Naive thymus-derived CD4-positive, alpha-beta T cell (primary cell): Measurements from ENCODE around the gene PKD1L1. TPM values are rescaled to one million over a fixed set of nuclear protein-coding genes. Genes with fewer than 3 reads are reported as not detected.
A peak's percentile ranks its signal among the peaks of the same experiment; 100 is the strongest.
"Not testable (repeated sequence)": the region's sequence is repeated elsewhere in the genome, so short reads cannot be mapped to it uniquely, and the experiment has no call there.

ENCODE experiments used
- ATAC-seq: fragments of 150-1000 bp; cut with Tn5 transposase; 2 replicates; pipeline ENCODE4 v1.10.0; 2021; ENCODE audit warnings: mild to moderate bottlenecking, moderate library complexity
- CTCF ChIA-PET: fragments of 350-600 bp; sonication (Branson Sonifier 250); formaldehyde crosslinking; loops from one replicate; lab custom pipeline; 2021; ENCODE audit warnings: antibody characterized with exemption; lab: Charles Lee
- POLR2A ChIA-PET: fragments of 350-600 bp; sonication (Branson Sonifier 250); formaldehyde crosslinking; loops from one replicate; lab custom pipeline; 2021; ENCODE audit warnings: antibody characterized with exemption, inconsistent platforms; lab: Charles Lee
- DNase-seq, 9 donors: peaks; one replicate each; pipeline versions ENCODE4 v3.0.0 to v3.0.0-alpha.2; 2020 to 2022; ENCODE audit warnings: mixed read lengths in 1 of 9
- H3K27ac ChIP-seq: one replicate; pipeline ENCODE4 v1.7.0; 2013; ENCODE audit warnings: mild to moderate bottlenecking, low read depth, low read length, moderate library complexity
- H3K27me3 ChIP-seq, 2 donors: one replicate each; pipeline ENCODE4 v1.7.0; 2013; ENCODE audit warnings: low read length in 2 of 2, mild to moderate bottlenecking in 2 of 2, moderate library complexity in 2 of 2; ENCODE audit not compliant: control insufficient read depth in 2 of 2, insufficient read depth in 2 of 2
- H3K36me3 ChIP-seq, 3 experiments: 1 replicate in 2 of 3; 2 replicates in 1 of 3; pipeline ENCODE4 v1.7.0; 2013; ENCODE audit warnings: low read length in 3 of 3, mild to moderate bottlenecking in 3 of 3, moderate library complexity in 1 of 3; ENCODE audit not compliant: insufficient read depth in 3 of 3, control insufficient read depth in 2 of 3
- H3K4me1 ChIP-seq, 2 donors: one replicate each; pipeline ENCODE4 v1.7.0; 2013; ENCODE audit warnings: low read length in 2 of 2, mild to moderate bottlenecking in 2 of 2, moderate library complexity in 1 of 2; ENCODE audit not compliant: control insufficient read depth in 2 of 2, insufficient read depth in 2 of 2
- H3K4me3 ChIP-seq: 2 replicates; pipeline ENCODE4 v1.7.0; 2013; ENCODE audit warnings: mild to moderate bottlenecking, low read length
- H3K9me3 ChIP-seq, 3 experiments: 1 replicate in 2 of 3; 2 replicates in 1 of 3; pipeline ENCODE4 v1.7.0; 2013; ENCODE audit warnings: low read length in 3 of 3; ENCODE audit not compliant: control insufficient read depth in 2 of 3
- H3K27ac Mint-ChIP-seq, 9 donors: one replicate each; pipeline ENCODE4 v1.8.0; 2020 to 2022; ENCODE audit warnings: mixed read lengths in 9 of 9, mild to moderate bottlenecking in 8 of 9, moderate library complexity in 5 of 9, inconsistent platforms in 2 of 9
- H3K27me3 Mint-ChIP-seq, 5 donors: one replicate each; pipeline ENCODE4 v1.8.0; 2021 to 2022; ENCODE audit warnings: mixed read lengths in 5 of 5, mild to moderate bottlenecking in 1 of 5
- H3K36me3 Mint-ChIP-seq, 5 donors: one replicate each; pipeline ENCODE4 v1.8.0; 2020 to 2022; ENCODE audit warnings: mixed read lengths in 5 of 5, mild to moderate bottlenecking in 3 of 5, inconsistent platforms in 1 of 5
- H3K4me1 Mint-ChIP-seq, 7 donors: one replicate each; pipeline ENCODE4 v1.8.0; 2020 to 2022; ENCODE audit warnings: mixed read lengths in 7 of 7, mild to moderate bottlenecking in 3 of 7, inconsistent platforms in 1 of 7
- H3K4me3 Mint-ChIP-seq, 10 donors: one replicate each; pipeline ENCODE4 v1.8.0; 2020 to 2022; ENCODE audit warnings: mild to moderate bottlenecking in 10 of 10, mixed read lengths in 10 of 10, moderate library complexity in 6 of 10, inconsistent platforms in 2 of 10
- H3K9me3 Mint-ChIP-seq, 11 donors: one replicate each; pipeline ENCODE4 v1.8.0; 2020 to 2022; ENCODE audit warnings: mixed read lengths in 11 of 11, mild to moderate bottlenecking in 4 of 11, inconsistent platforms in 1 of 11, moderate library complexity in 1 of 11
- intact Hi-C, 2 donors: fragments of 100-400 bp; cut with micrococcal nuclease; formaldehyde crosslinking; loops; one replicate each; pipeline ENCODE4 v1.15.1; 2023
- polyA plus RNA-seq, 2 donors: library from polyadenylated mRNA; unstranded; fragments of 300-500 nt; fragmentation: Illumina TruSeq; gene quantifications; one replicate each; pipeline ENCODE4 v1.2.3, GENCODE V29; 2021
- total RNA-seq, 6 experiments: library from RNA in 5 of 6; stranded (reverse) in 5 of 6; gene quantifications; 1 replicate in 5 of 6; 2 replicates in 1 of 6; pipeline ENCODE4 v1.2.3 and lab custom pipeline; 2021 to 2026

Gene PKD1L1
- total and polyA plus RNA-seq, 7 experiments from 2014 or later = 0.07 to 1.5 (median 0.83) TPM; not detected in 1

DNA sequence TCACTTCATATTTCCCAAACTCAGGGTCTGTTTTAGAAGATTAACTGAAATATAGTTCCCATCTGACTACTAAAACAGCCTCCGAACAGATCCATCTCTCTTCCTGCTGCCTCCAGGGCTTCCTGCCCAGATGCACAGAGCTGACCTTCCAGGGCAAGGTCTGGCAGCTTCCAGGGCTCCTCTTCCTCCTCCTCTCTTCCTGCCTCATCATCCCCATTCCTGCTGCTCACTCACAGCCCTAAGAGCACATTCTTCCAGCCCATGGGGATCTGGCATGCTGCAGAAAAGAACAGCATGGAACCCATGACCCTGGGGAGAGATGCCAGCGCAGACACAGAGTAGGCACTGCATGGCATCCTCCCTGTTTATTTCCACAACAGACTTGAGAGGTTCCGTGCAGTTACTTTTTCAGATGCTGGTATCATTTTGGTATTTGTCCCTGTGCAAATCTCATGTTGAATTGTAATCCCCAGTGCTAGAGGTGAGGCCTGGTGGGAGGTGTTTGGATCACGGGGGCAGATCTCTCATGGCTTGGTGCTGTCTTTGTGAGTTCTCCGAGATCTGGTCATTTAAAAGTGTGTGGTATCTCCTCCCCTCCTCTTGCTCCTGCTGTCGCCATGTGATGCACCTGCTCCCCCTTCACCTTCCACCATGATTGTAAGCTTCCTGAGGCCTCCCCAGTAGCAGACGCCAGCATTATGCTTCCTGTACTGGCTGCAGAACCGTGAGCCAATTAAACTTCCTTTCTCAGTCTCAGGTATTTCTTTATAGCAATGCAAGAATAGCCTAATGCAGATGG is 4.4 kb downstream of the PKD1L1 start:
- Histone ChIP-seq H3K27ac (no peak overlapping the region), H3K36me3 (no peaks in the 10 kb centered on the region), H3K9me3 (no peaks in the 10 kb centered on the region), H3K27me3 (no peaks in the 10 kb centered on the region), H3K4me3 (no peak overlapping the region), H3K4me1 (no peaks in the 10 kb centered on the region)
- Mint-ChIP-seq H3K4me3 (no peak overlapping the region), H3K27me3 (no peaks in the 10 kb centered on the region), H3K27ac (no peak overlapping the region), H3K4me1 (no peaks in the 10 kb centered on the region), H3K36me3 (no peaks in the 10 kb centered on the region), H3K9me3 (no peaks in the 10 kb centered on the region)
- intact Hi-C loops = loop anchor here (10.0 kb wide), 3 partner anchors 771 to 1261 kb away; no protein-coding TSS in a partner anchor
- CTCF ChIA-PET = interaction anchor here (0.5 to 4.2 kb wide), 6 partner anchors 21 to 211 kb away, joined by 3 to 46 read pairs (median 4); no protein-coding TSS in a partner anchor
- no peak for ATAC-seq
- POLR2A ChIA-PET = no interaction called here
- no peak for DNase-seq

DNA sequence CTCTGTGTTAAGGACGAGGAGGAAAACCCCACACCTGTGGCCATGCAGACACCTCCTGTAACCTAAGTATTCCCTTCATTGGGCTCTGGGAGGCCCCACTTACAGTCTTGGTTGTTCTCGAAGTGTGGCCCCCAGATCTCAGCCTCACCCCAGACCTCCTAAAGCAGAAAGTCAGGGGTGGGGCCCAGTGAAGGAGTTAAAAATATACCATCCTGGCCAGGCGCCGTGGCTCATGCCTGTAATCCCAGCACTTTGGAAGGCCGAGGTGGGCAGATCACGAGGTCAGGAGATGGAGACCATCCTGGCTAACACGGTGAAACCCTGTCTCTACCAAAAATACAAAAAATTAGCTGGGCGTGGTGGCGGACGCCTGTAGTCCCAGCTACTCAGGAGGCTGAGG is 5.6 kb downstream of the PKD1L1 start:
- POLR2A ChIA-PET, H3K36me3 Mint-ChIP-seq, H3K4me3 Mint-ChIP-seq, H3K9me3 Mint-ChIP-seq, H3K27me3 ChIP-seq, H3K4me1 ChIP-seq, H3K27ac Mint-ChIP-seq, H3K4me3 ChIP-seq, H3K27ac ChIP-seq, H3K4me1 Mint-ChIP-seq, H3K27me3 Mint-ChIP-seq, DNase-seq, H3K36me3 ChIP-seq, H3K9me3 ChIP-seq, ATAC-seq: not testable (repeated sequence)
- intact Hi-C loops = loop anchor here (10.0 kb wide), 3 partner anchors 772 to 1262 kb away; no protein-coding TSS in a partner anchor
- CTCF ChIA-PET = interaction anchor here (4.2 kb wide), 1 partner anchor 167 kb away, joined by 46 read pairs; no protein-coding TSS in a partner anchor

- no peaks in the 10 kb centered on the region for H3K9me3 ChIP-seq
- no peak for ATAC-seq
- H3K4me3 ChIP-seq = no peak overlapping the region
- Mint-ChIP-seq H3K27me3 (no peaks in the 10 kb centered on the region), H3K4me3 (no peak overlapping the region), H3K4me1 (peaks cover 0 to 10% (median 0%) of the 10 kb centered on the region in 7 donors), H3K36me3 (no peaks in the 10 kb centered on the region), H3K27ac (no peak overlapping the region), H3K9me3 (no peaks in the 10 kb centered on the region)
- no peak overlapping the region for H3K27ac ChIP-seq
- H3K36me3 ChIP-seq = no peaks in the 10 kb centered on the region
- no peaks in the 10 kb centered on the region for H3K27me3 ChIP-seq
- ChIA-PET CTCF (no interaction called here), POLR2A (no interaction called here)
- no peaks in the 10 kb centered on the region for H3K4me1 ChIP-seq
- DNase-seq = no peak
- intact Hi-C loops = loop anchor here (10.0 kb wide), 3 partner anchors 773 to 1263 kb away; no protein-coding TSS in a partner anchor
Observed at GRCh38 chr7:47942132-47942531, 6.1 kb downstream of the PKD1L1 start.

DNA sequence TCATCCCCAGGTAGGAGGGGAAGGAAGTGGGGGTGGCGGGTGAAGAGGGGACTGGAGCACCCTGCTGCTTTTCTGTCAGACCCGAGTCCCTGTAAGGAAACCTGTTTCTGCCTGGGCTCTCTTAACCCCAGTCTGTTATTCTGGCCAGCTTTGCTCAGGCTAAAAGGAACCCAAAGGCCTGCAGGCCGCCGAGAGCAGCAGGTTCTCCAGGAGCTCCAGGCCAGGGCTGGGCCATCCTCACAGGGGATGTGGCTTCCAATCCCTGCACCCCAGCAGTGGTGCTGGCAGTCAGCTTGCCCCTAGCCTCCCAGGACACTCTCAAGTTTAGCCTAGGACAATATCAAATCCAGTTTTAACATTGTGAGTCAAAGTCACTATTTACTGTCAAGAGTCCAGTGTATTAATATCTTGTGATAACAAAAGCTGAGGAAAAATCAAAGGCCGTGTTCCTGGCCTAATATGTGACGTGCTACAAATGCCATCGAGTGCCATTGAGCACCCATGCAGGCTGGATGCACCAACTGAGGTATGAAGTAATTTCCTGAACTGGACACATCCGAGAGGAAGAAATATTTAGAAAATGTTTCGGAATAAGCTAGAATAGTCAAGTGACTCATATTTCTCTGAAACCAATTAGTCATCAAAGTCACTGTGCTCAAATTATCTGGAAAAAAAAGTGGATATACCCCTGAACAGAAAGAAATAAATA is 7.0 kb downstream of the PKD1L1 start:
- no peak overlapping the region for H3K27ac Mint-ChIP-seq
- H3K27me3 Mint-ChIP-seq = no peaks in the 10 kb centered on the region
- Histone ChIP-seq H3K36me3 (no peaks in the 10 kb centered on the region), H3K27ac (no peak overlapping the region), H3K9me3 (no peaks in the 10 kb centered on the region), H3K4me1 (no peaks in the 10 kb centered on the region), H3K4me3 (no peak overlapping the region), H3K27me3 (no peaks in the 10 kb centered on the region)
- peak; percentile 62 for ATAC-seq
- no peaks in the 10 kb centered on the region for H3K9me3 Mint-ChIP-seq
- no peak overlapping the region for H3K4me3 Mint-ChIP-seq
- DNase-seq = no peak
- ChIA-PET POLR2A (no interaction called here), CTCF (no interaction called here)
- intact Hi-C loops = loop anchor here (10.0 kb wide), 3 partner anchors 774 to 1264 kb away; no protein-coding TSS in a partner anchor
- H3K4me1 Mint-ChIP-seq = peaks cover 0 to 10% (median 0%) of the 10 kb centered on the region in 7 donors
- no peaks in the 10 kb centered on the region for H3K36me3 Mint-ChIP-seq

GRCh38 chr7:47940088-47941013 is 7.9 kb downstream of the PKD1L1 start:
- H3K4me3 ChIP-seq = no peak overlapping the region
- Mint-ChIP-seq H3K4me1 (peaks cover 0 to 10% (median 0%) of the 10 kb centered on the region in 7 donors), H3K27me3 (no peaks in the 10 kb centered on the region), H3K4me3 (no peak overlapping the region), H3K36me3 (no peaks in the 10 kb centered on the region), H3K27ac (no peak overlapping the region), H3K9me3 (no peaks in the 10 kb centered on the region)
- H3K4me1 ChIP-seq = no peaks in the 10 kb centered on the region
- no peaks in the 10 kb centered on the region for H3K27me3 ChIP-seq
- H3K27ac ChIP-seq = no peak overlapping the region
- no peak for DNase-seq
- no peak for ATAC-seq
- ChIA-PET POLR2A (no interaction called here), CTCF (interaction anchor here (0.9 kb wide), 1 partner anchor 192 kb away, joined by 3 read pairs; no protein-coding TSS in a partner anchor)
- H3K36me3 ChIP-seq = no peaks in the 10 kb centered on the region
- intact Hi-C loops = loop anchor here (10.0 kb wide), 3 partner anchors 774 to 1264 kb away; no protein-coding TSS in a partner anchor
- H3K9me3 ChIP-seq = no peaks in the 10 kb centered on the region

GRCh38 chr7:47939425-47940036 is 8.7 kb downstream of the PKD1L1 start:
- no peak overlapping the region for H3K27ac Mint-ChIP-seq
- intact Hi-C loops = loop anchor here (10.0 kb wide), 3 partner anchors 775 to 1265 kb away; no protein-coding TSS in a partner anchor
- ATAC-seq (no peak), DNase-seq (no peak)
- Histone ChIP-seq H3K36me3 (no peaks in the 10 kb centered on the region), H3K27ac (no peak overlapping the region), H3K4me3 (no peak overlapping the region), H3K9me3 (no peaks in the 10 kb centered on the region), H3K27me3 (no peaks in the 10 kb centered on the region), H3K4me1 (no peaks in the 10 kb centered on the region)
- no peaks in the 10 kb centered on the region for H3K36me3 Mint-ChIP-seq
- H3K27me3 Mint-ChIP-seq = no peaks in the 10 kb centered on the region
- ChIA-PET CTCF (interaction anchor here (0.9 kb wide), 1 partner anchor 193 kb away, joined by 3 read pairs; no protein-coding TSS in a partner anchor), POLR2A (no interaction called here)
- no peak overlapping the region for H3K4me3 Mint-ChIP-seq
- peaks cover 0 to 10% (median 0%) of the 10 kb centered on the region in 7 donors for H3K4me1 Mint-ChIP-seq
- H3K9me3 Mint-ChIP-seq = no peaks in the 10 kb centered on the region
